Activated CD8-positive, alpha-beta memory T cell treated with anti-CD3 and anti-CD28 coated beads, Interleukin-2, amount 50 U/mL, for 24 hours (primary cell): ENCODE results near the gene PRRX2.
"Not testable (repeated sequence)": the region's sequence is repeated elsewhere in the genome, so short reads cannot be mapped to it uniquely, and the experiment has no call there.

Experiments used
- DNase-seq: peaks from one replicate; pipeline ENCODE4 v3.0.0-alpha.2; 2020; ENCODE audit errors: extremely low read depth

The PRRX2 gene

DNA sequence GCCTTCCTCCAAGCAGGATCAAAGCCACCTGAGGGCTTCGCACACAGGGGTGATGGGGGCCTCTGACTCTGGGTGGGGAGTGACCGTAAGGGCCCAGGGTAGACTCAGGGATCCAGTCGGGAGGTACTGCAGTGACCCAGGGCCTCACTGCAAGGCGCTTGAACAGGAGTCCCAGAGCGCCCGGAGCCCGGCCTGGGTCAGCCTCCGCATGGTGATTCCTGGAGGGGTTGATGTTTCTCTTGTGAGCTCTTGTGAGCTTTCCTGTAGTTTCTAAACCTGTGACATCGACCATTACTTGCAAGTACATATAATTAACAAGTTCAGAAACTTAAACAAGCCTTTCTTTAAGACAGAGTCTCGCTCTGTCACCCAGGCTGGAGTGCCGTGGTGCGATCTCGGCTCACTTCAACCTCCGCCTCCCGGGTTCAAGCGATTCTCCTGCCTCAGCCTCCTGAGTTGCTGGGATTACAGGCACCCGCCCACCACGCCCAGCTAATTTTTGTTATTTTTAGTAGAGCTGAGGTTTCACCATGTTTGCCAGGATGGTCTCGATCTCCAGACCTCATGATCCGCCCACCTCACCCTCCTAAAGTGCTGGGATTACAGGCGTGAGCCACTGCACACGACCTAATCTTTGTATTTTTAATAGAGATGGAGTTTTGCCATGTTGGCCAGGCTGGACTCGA is 67.6 kb downstream of the PRRX2 start:
- no peak for DNase-seq

DNA sequence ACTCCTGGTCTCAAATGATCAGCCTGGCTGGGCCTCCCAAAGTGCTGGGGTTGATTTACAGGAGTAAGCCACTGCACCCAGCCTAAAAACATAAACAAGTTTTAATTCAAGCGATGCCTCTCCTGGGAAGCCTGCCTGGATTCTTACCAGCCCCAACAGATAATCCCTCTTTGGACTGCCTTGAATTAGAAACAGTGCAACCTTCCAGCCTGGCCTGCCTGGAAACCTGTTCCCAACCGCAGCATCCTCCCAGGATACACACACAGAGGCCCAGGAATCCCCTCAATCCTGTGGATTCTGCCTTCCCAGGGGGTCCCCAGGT is 68.1 kb downstream of the PRRX2 start:
- no peak for DNase-seq

DNA sequence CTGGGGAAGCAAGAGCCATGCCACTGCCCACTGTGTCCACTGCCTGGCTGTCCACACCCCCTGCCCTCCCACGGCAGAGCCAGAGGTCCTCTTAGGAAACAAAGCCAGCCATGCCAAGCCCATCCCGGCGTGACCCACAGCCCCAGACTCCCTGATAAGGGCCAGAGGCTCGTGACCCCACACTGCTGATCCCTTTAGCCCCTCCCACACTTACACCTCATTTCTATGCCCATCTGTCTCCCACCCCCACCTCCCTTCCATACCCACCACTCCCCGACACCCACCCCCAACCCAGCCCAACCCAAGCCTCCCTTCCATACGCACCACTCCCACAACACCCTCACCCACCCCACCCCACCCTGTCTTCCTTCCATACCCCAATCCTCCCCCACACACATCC is 70.1 kb downstream of the PRRX2 start:
- DNase-seq = no peak

DNA sequence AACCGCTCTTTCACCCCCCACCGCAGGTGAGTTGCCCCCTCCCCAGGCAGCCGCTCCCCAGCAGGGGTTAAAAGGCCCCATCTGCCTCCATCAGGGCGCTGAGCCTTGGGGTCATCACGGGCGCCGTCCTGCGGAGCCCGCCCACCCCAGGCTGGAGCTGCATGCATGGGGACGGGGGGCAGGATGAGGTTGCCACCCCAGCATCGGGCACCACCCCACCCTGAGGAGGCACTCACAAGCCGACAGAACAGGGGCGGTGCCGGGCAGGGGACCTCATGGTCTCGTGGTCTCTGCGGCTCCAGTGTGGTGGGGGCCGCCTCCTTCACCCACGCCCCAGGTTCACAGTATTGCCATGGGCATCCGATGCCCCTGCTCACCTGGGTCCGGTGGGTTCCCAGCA is 70.9 kb downstream of the PRRX2 start:
- no peak for DNase-seq

DNA sequence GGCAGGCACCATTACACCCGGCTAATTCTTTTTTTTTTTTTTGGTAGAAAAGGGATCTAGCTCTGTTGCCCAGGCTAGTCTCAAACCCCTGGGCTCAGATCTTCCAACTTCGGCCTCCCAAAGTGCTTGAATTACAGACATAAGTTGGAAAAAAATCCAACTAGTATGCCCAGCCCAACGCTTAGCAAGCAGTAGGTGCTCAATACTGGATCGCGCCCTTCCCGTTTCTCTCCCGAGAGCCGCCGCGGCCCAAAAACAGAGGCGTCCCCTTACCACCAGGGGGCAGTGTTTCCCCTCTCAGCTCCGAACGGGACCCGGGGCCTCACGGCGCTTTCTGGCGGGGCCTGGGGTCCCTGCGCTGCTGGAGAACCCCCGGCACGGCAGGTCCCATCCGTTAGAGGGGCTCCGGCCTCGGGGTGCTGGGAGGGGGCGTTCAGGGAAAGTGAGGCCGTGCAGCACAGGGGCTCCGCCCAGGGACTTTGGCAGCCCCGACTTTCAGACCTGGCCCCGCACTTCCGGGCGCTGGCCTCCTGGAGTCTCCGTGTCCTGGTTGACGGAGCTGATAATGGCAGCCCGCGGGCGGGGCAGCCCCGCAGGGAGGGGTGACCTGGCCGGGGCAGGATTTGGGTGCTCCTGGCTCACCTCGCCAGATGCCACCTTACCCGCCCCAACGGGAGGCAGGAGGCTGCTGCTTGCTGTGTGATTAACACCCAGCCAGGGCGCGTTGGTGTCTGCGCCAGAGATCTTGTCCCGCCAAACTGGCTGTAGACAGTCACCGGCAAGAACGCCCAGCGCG is 72.2 kb downstream of the PRRX2 start:
- peak; percentile 74 for DNase-seq

DNA sequence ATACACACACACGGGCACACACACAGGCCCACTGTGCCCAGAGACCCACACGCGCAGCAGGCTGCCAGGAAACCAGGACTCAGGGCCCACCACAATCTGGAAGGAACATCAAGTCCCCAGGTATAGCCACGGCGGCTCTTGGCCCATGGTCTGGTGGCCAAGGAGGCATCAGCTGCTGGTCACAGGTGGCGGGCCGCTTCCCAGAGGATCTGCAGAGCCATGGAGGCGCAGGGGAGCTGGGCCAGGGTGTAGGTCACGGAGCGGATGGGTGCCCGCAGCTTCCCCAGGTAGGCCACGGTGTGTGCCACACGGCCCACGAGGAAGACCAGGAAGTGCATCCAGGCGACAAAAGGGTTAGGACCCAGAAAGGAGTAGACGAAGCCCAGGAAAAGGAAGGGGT is 74.0 kb downstream of the PRRX2 start:
- no peak for DNase-seq

DNA sequence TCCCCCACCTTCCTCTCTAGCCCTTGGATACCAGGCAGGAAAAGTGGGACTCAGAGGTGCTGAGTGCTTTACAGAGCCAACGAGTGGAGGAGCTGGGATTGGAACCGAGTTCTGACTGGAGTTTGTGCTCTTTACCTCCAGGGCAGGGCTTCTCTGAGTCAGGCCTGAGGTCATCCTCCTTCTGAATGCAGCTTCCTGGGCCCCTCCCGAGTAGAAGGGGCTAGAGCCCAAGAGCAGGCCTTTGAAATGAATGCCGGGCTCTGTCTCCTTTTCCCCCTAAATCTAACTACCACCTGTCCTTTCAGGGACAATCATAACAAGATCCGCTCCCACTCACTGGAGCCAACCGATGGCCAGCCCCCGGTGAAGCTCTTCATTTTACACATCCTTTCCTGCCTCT is 74.7 kb downstream of the PRRX2 start:
- no peak for DNase-seq

DNA sequence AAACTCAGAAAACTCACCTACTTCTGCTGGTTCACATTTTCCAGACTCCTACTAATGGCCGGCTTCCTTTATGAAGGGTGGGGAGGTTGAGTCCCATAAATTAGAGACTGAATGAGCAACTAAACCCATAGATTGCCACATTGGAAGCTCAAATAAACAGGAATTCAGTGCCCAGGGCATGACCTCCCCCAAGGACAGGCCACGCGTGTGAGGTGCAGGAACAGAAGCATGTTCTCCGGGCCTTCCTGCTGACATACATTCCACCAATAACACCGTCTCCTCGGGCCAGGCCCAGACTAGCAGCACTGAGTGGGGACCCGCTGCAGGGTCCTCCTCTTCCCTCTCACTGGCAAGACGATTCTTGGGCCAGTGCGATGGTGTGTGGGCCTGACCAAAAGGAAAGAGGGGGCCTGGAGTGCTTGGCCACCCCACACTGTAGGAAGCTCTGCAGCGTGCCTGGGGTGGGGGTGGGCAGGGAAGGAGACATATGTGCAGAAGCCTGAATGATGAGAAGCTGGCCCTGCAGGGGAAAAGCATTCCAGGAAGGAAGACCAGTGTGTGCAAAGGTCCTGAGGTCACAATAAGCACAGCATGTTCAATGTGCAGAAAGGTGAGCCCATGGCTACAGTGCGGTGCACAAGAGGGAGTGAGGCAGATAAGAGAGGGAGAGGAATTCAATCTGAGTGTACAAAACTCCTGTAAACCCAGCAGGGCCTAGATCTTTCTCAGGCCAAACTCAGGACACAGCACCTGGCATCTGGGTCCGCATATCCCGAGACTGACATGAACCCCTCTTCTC is 75.4 kb downstream of the PRRX2 start:
- DNase-seq = no peak

DNA sequence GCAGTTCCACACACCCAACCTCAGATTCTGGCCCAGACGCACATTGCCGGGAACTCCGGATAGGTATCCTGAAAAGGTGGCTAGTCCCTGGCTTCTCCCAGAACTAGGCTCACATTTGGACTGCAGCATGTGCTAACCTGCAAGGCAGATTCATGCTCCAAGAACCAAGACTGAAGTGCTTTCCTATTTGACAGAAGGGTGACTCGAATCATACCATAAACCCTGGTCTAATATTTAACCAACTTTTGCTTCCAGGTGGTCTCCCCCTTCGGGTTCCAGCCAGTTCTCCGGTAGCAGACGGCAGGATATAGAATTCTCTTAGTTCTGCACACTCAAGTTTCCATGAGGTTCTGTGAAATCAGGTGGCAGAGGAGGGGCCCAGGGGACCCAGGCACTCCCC is 79.8 kb downstream of the PRRX2 start:
- DNase-seq = no peak

DNA sequence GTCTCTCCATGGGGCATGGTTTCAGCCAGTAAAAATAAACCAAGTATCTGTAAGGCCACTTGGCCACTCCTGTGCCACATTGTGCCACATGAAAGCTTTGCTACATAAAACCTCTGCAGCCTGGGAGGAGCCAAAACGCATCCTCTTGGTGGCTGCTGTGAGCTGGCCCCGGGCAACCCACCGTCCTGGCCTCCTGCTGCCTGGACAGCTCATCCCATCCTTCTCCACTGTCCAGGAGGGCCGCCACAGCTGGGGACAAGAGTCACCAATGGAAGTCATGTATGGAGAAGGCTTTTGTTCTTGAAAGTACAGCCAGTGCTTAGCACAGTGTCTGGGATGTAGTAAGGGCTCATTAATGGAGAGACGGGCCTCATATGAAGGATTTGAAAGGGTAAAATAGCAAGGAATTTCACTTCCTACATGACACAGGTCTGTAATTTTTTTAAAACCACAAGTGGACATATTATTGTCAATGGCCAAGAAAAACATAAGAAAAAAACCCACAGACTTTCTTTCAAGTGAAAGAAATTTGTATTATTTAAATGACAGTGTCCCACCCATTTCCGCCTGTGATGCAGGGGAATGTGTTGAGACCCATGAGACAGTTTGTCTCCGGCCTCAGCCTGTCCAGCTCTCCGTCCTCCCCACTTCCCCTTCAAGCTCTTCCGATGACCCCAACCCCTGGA is 80.8 kb downstream of the PRRX2 start:
- DNase-seq = no peak

DNA sequence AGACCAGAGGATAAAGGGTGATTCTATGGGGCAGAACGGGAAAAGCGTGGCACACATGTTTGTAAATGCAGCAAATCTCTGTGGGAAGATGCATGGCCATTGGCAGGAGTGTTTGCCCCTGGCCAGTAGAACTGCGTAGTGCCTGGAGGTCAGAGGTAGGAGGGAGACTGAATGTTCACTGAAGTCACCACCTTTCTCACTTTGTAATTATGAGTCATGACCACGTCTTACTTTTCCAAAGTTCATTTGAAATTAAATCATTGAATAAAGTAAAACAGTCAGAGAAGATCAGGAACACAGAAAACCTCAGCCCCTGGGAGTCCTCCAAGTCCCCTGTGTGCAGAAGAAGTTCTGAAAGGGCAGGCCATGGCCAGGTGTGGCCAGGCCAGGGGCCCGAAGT is 82.8 kb downstream of the PRRX2 start:
- DNase-seq = no peak

DNA sequence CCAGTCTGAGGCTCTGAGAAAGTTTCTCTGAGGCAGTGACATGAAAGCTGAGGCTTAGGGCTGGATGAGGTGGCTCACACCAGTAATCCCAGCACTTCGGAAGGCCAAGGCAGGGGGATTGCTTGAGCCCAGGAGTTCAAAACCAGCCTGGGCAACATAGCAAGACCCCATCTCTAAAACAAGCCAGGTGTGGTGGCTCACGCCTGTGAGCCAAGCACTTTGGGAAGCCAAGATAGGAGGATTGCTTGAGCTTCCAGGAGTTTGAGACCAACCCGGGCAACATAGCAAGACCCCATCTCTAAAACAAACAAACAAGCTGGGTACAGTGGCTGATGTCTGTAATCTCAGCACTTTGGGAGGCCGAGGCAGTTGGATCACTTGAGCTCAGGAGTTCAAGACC is 83.6 kb downstream of the PRRX2 start:
- DNase-seq = not testable (repeated sequence)

DNA sequence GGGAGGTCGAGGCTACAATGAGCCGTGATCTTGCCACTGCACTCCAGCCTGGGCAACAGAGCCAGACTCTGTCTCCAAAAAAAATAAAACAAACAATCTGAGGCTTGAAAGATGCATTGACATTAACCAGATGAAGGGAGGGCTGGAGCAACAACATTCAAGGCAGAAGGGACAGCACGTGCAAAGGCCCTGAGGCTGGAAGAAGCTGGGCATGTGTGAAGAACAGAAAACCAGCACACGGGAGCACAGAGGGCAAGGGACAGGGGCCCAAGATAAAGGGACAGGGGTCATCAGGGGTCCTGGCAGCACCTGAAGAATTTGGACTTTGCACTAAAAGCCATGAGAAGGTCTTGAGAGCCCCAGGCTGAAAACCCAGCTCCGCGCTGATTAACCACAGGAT is 84.1 kb downstream of the PRRX2 start:
- DNase-seq = no peak

DNA sequence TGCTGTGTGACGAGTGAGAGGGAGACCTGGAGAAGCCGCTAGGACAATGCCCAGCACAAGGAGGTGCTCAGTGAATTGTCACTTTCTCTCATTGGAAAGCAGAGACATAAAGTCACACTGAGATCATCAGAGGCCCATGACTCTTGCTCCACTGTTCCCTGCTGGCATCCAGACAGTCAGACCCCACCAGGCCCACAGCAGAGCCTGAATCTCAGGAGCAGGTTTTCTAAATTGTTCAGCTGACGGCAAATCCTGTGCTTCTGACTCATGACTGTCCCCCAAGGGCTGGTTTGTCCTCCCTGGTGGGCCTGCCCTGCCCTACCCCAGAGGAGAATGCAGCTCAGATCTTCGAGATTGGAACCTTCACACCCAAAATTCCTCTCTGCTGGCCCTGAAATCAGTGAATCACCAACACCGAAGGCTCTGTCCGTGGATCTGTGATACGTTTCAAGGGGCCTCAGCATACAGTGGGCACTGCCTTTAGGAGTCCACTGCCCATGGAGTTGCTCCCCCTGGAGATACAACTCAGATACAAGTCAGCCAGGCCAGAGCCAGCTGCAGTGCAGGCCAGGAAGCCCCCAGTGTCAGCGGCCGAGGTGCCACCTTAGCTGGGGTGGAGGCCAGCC is 84.7 kb downstream of the PRRX2 start:
- DNase-seq = no peak

DNA sequence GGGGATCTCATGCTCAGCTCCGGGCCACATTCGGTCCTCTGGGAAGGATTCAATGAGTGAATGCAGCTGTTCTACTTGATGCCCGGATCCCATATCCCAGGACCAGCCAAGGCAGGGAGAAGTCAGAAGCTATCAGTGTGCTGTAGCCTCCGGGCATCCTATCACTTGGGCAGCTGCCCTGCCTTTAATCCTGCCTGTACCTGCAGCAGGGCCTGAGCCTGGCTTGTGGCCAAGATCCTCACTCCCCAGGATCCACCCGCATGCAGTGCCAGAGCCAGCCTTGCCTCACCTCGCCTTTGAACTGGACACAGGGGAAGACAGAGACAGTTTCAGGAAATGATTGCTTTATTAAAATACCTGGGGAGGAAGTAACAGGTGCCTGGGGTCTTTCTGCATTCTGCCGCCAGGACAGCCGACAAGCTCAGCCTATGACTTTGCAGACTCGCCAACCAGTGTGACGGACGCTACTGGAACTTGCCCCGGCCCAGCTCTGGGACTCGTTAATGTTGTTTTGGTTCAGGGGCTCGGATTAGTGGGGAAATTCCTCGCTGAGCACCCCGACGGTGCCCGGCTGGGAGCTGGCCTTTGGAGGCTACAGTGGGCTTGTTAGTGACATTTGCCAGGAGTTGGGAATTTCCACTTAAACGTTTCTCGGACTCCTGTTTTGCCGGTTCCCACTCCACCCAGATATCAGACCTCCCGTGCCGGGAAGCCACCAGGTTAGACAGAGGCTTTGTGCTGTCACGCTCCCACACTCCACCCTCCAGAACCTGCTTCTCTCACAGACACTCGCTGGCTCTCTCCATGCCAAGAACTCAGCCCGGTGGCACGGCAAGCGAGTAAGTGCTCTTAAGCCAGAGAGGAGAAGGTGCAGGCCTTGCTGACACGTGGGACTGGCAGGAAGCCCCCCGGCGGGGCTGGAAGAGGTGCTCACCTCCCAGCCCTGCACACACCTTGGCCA is 86.7 kb downstream of the PRRX2 start:
- DNase-seq = no peak

DNA sequence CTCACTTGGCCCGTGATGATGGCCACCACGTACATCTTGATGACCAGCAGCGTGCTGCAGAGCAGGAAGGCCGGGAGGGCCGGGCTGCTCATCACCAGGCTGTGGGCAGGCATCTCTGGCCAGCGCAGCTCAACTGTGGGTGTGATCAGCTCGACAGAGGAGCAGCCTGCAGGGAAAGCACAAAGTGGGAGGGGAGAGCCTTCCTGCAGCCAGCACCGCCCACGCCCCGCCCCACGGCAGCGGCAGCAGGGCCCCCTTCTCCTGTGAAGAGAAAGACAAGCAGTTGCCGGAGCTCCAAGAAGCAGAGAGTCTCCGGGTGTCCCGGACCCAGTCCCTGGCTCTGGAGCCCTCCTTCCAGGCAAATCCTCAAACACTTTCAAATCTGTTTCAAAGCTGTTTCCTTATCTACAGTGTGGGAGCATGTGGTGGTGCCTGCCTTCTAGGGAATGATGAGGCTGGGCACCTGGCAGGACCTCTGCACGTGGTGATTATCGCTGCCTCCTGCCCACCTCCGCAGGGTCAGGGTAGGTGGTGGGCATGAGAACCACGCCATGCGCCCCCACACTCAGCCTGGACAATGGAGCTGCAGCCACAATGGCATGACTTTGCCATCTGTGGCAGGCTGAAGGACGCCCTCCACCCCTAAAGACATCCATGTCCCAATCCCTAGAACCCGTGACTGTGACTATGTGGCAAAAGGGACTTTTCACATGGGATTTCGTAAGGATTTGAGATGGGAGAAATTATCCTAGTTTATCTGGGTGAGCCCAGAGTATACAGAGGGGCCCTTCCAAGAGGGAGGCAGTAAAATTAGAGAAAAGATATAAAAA is 87.7 kb downstream of the PRRX2 start, which contains the start of gene PTGES:
Gene PTGES, minus strand, starts transcription at position 143 of the 830 bp plus-strand sequence. Its CDS starts 30 bp downstream, at position 113.
- DNase-seq = peak; percentile 9

DNA sequence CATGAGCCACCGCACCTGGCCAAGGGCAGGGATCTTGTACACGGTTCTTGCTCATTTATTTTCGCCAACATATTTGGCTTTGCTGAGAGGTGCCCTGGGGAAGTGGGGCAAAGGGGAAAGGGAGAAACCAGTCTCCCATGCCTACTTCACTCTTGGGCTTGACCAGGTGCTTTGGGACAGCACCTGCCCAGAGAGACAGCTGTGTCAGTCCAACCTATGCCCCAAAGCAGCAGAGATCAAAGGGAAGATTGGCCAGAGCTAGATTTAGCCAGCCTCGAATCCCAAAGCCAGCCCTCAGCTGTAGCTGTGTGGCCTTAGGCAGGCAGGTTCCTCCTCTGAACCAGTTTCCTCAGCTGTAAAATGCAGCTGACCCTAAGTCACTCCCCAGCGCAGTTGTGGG is 89.7 kb downstream of the PRRX2 start:
- no peak for DNase-seq

DNA sequence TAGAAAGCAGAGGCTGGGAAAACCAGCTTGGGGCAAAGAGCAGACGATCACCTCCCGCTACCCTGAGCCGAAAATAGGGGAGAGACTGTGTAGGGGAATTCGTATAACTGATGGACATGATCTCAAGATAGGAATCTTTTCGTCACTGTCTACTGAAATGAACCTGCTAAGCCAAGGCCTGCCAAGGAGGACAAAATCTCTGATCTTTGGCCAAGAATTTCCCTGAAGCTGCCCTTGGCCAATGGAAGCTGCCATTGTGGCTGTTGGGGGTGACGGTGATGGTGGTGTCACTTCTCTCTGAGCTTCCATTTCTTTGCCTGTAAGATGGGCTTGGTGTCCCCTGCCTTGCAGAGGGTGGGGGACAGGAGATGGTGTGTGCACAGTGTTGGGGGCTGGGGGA is 90.7 kb downstream of the PRRX2 start:
- DNase-seq = no peak

DNA sequence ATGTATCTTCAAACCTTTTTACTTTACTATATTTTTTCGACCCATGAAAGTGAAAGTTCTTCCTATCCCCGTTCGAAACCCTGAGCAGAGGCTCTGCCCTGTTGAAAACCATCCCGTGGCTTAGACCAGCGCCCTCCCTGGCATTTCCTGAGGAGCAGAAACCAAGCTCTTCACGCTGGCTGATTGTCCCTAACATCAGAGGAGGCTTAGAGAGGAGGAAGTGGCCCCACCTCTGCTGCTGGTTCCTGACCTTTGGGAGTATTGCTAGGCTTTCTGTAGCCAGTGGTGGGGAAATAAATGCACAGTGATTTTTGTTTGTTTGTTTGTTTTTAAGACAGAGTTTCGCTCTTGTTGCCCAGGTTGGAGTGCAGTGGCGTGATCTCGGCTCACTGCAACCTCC is 91.6 kb downstream of the PRRX2 start:
- no peak for DNase-seq

DNA sequence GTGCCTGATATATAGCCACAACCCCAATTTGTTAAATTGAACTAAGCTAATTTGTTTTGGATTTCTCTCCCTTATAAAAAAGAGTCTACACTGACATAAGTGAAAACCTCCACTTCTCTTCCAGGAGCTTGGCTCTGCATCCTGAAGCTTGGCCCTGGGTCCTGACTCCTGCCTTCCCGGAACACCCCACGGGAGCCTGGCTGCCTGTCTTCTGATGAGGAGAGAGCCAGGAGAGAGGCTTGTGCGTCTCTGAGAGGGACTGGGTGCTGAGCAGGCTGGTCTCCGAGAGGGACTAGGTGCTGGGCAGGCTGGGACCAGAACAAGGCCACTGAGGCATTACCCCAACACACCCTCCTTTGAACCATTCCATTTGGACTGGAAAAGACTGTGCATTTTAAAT is 93.9 kb downstream of the PRRX2 start:
- DNase-seq = no peak
